Measurements from ENCODE around the gene PRKX. TPM values are rescaled to one million over a fixed set of nuclear protein-coding genes. Genes with fewer than 3 reads are reported as not detected.

The PRKX gene
- total RNA-seq, 6 experiments from 2014 or later: 1.7 to 7.2 (median 3.7) TPM

DNA sequence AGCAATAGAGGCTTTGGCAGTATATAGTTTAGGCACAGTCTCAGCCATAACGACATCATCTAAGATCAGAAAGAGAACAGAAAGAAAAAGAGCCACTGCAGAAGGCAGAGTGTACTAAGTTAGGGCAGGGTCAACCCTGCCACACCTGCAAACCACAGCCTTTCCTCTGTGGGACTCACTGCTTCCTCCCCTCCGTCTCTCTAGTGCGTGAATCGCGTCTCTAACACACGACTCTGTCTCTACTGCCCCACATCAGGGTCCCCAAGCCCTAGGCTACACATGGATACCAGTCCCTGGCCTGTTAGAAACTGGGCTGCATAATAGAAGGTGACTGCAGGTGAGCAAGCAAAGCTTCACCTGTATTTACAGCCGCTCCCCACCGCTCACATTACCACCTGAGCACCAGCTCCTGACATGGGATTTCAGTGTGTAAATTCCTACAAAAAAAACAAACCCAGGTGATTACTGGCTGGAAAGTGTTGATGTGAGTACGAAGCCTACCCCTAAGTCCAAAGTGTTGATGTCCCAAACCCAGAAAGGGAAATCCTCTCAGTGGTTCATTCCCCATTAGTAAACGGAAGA is 128.9 kb downstream of the PRKX start:
- 35% methylated on average over 10 of the region's 10 CpGs for WGBS (ENCODE audit: insufficient coverage, low coverage, low lambda C conversion rate, missing lambda C conversion rate)
- TF ChIP-seq CTCF (IDR thresholded peaks at IDR 0.05) (no peak), POLR2A (IDR thresholded peaks at IDR 0.05) (no peak)
- ATAC-seq (no peak), DNase-seq (no peak)
- H3K4me1 ChIP-seq: no peaks in the 10 kb centered on the region
- intact Hi-C loops (cut with DNase I): no loop called here
- H3K27ac ChIP-seq: no peak overlapping the region
- H3K9me3 ChIP-seq: no peaks in the 10 kb centered on the region
- H3K4me3 ChIP-seq: no peak overlapping the region
- no peaks in the 10 kb centered on the region for H3K36me3 ChIP-seq
- no peaks in the 10 kb centered on the region for H3K27me3 ChIP-seq

GRCh38 chrX:3582451-3582850 is 131.0 kb downstream of the PRKX start:
- H3K9me3 ChIP-seq: no peaks in the 10 kb centered on the region
- intact Hi-C loops (cut with DNase I): no loop called here
- no peaks in the 10 kb centered on the region for H3K27me3 ChIP-seq
- H3K36me3 ChIP-seq: no peaks in the 10 kb centered on the region
- no peak overlapping the region for H3K4me3 ChIP-seq
- DNase-seq (no peak), ATAC-seq (no peak)
- TF ChIP-seq POLR2A (IDR thresholded peaks at IDR 0.05) (no peak), CTCF (IDR thresholded peaks at IDR 0.05) (no peak)
- no peak overlapping the region for H3K27ac ChIP-seq
- H3K4me1 ChIP-seq: no peaks in the 10 kb centered on the region

- TF ChIP-seq POLR2A (IDR thresholded peaks at IDR 0.05) (no peak), CTCF (IDR thresholded peaks at IDR 0.05) (no peak)
- no peaks in the 10 kb centered on the region for H3K4me1 ChIP-seq
- intact Hi-C loops (cut with DNase I): no loop called here
- WGBS (ENCODE audit: insufficient coverage, low coverage, low lambda C conversion rate, missing lambda C conversion rate): 45% methylated on average over 2 of the region's 2 CpGs
- no peaks in the 10 kb centered on the region for H3K36me3 ChIP-seq
- no peaks in the 10 kb centered on the region for H3K9me3 ChIP-seq
- ATAC-seq: no peak
- H3K27ac ChIP-seq: no peak overlapping the region
- no peaks in the 10 kb centered on the region for H3K27me3 ChIP-seq
- no peak for DNase-seq
- H3K4me3 ChIP-seq: no peak overlapping the region
Measured at GRCh38 chrX:3581609-3582108, 131.8 kb downstream of the PRKX start.

- Histone ChIP-seq H3K36me3 (no peaks in the 10 kb centered on the region), H3K27me3 (no peaks in the 10 kb centered on the region), H3K4me3 (no peak overlapping the region), H3K9me3 (no peaks in the 10 kb centered on the region), H3K27ac (no peak overlapping the region), H3K4me1 (no peaks in the 10 kb centered on the region)
- no peak for DNase-seq
- WGBS (ENCODE audit: insufficient coverage, low coverage, low lambda C conversion rate, missing lambda C conversion rate): 71% methylated on average over 1 of the region's 1 CpG
- TF ChIP-seq CTCF (IDR thresholded peaks at IDR 0.05): no peak
- no peak for TF ChIP-seq POLR2A (IDR thresholded peaks at IDR 0.05)
- ATAC-seq: no peak
- intact Hi-C loops (cut with DNase I): no loop called here
Measured at GRCh38 chrX:3577551-3577950, 135.9 kb downstream of the PRKX start.

All from right lobe of liver (tissue), 6 donors.